ENCODE results near the gene RFX7. TPM values are rescaled to one million over a fixed set of nuclear protein-coding genes. Genes with fewer than 3 reads are reported as not detected.

RFX7 gene
- total and polyA plus RNA-seq, 4 donors = 2.6 to 14.8 (median 7.2) TPM

GRCh38 chr15:56199038-56199437 lies 44.6 kb downstream of the RFX7 start:
- TF ChIP-seq, protein P1, sequence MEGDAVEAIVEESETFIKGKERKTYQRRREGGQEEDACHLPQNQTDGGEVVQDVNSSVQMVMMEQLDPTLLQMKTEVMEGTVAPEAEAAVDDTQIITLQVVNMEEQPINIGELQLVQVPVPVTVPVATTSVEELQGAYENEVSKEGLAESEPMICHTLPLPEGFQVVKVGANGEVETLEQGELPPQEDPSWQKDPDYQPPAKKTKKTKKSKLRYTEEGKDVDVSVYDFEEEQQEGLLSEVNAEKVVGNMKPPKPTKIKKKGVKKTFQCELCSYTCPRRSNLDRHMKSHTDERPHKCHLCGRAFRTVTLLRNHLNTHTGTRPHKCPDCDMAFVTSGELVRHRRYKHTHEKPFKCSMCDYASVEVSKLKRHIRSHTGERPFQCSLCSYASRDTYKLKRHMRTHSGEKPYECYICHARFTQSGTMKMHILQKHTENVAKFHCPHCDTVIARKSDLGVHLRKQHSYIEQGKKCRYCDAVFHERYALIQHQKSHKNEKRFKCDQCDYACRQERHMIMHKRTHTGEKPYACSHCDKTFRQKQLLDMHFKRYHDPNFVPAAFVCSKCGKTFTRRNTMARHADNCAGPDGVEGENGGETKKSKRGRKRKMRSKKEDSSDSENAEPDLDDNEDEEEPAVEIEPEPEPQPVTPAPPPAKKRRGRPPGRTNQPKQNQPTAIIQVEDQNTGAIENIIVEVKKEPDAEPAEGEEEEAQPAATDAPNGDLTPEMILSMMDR (IDR thresholded peaks at IDR 0.05; ENCODE audit: control extremely low read depth, extremely low read depth) = no peak
- Histone ChIP-seq H3K27me3 (ENCODE audit: control insufficient read depth in 3 of 3, insufficient read depth in 3 of 3, low read length in 2 of 3) (no peaks in the 10 kb centered on the region), H3K4me3 (no peak overlapping the region), H3K27ac (ENCODE audit: low read depth in 1 of 2, low read length in 1 of 2) (no peak overlapping the region), H3K36me3 (ENCODE audit: control insufficient read depth in 4 of 4, insufficient read depth in 4 of 4, low read length in 4 of 4) (peaks cover 0 to 7% (median under 1%) of the 10 kb centered on the region in 4 donors), H3K4me1 (ENCODE audit: control insufficient read depth in 5 of 5, insufficient read depth in 5 of 5, low read length in 5 of 5) (peaks cover 0 to 3% (median 0%) of the 10 kb centered on the region in 5 donors), H3K9ac (ENCODE audit: insufficient read depth in 1 of 2, low read length in 2 of 2) (no peak overlapping the region), H3K9me3 (ENCODE audit: control insufficient read depth in 4 of 4, insufficient read depth in 3 of 4, low read length in 3 of 4) (no peaks in the 10 kb centered on the region)
- DNase-seq = no peak
- WGBS, 2 donors = 85 to 93% methylated on average over 2 of the region's 2 CpGs
- ATAC-seq (ENCODE audit: insufficient read depth, low FRiP score) = no peak

- TF ChIP-seq, protein P1 (IDR thresholded peaks at IDR 0.05; ENCODE audit: control extremely low read depth, extremely low read depth) = no peak
- H3K9me3 ChIP-seq (ENCODE audit: control insufficient read depth in 4 of 4, insufficient read depth in 3 of 4, low read length in 3 of 4) = no peaks in the 10 kb centered on the region
- H3K27me3 ChIP-seq (ENCODE audit: control insufficient read depth in 3 of 3, insufficient read depth in 3 of 3, low read length in 2 of 3) = no peaks in the 10 kb centered on the region
- H3K4me1 ChIP-seq (ENCODE audit: control insufficient read depth in 5 of 5, insufficient read depth in 5 of 5, low read length in 5 of 5) = peaks cover 0 to 4% (median 0%) of the 10 kb centered on the region in 5 donors
- H3K9ac ChIP-seq (ENCODE audit: insufficient read depth in 1 of 2, low read length in 2 of 2) = no peak overlapping the region
- H3K27ac ChIP-seq (ENCODE audit: low read depth in 1 of 2, low read length in 1 of 2) = no peak overlapping the region
- no peak overlapping the region for H3K4me3 ChIP-seq
- DNase-seq = no peak
- ATAC-seq (ENCODE audit: insufficient read depth, low FRiP score) = no peak
- peaks cover 0 to 3% (median 0%) of the 10 kb centered on the region in 4 donors for H3K36me3 ChIP-seq (ENCODE audit: control insufficient read depth in 4 of 4, insufficient read depth in 4 of 4, low read length in 4 of 4)
- WGBS, 2 donors = 90 to 98% methylated on average over 1 of the region's 1 CpG
These were observed 49.6 kb downstream of the RFX7 start for GRCh38 chr15:56194035-56194434.

GRCh38 chr15:56192659-56193442 lies 50.8 kb downstream of the RFX7 start:
- Histone ChIP-seq H3K36me3 (ENCODE audit: control insufficient read depth in 4 of 4, insufficient read depth in 4 of 4, low read length in 4 of 4) (peaks cover 0 to 3% (median 0%) of the 10 kb centered on the region in 4 donors), H3K27me3 (ENCODE audit: control insufficient read depth in 3 of 3, insufficient read depth in 3 of 3, low read length in 2 of 3) (no peaks in the 10 kb centered on the region), H3K9ac (ENCODE audit: insufficient read depth in 1 of 2, low read length in 2 of 2) (no peak overlapping the region), H3K9me3 (ENCODE audit: control insufficient read depth in 4 of 4, insufficient read depth in 3 of 4, low read length in 3 of 4) (no peaks in the 10 kb centered on the region), H3K4me1 (ENCODE audit: control insufficient read depth in 5 of 5, insufficient read depth in 5 of 5, low read length in 5 of 5) (peaks cover 0 to 4% (median 0%) of the 10 kb centered on the region in 5 donors), H3K27ac (ENCODE audit: low read depth in 1 of 2, low read length in 1 of 2) (no peak overlapping the region), H3K4me3 (no peak overlapping the region)
- TF ChIP-seq, protein P1 (IDR thresholded peaks at IDR 0.05; ENCODE audit: control extremely low read depth, extremely low read depth) = no peak
- ATAC-seq (ENCODE audit: insufficient read depth, low FRiP score) = no peak
- DNase-seq = no peak
- WGBS, 2 donors = 93 to 97% methylated on average over 10 of the region's 10 CpGs

Data from lung (tissue), 12 donors.